HEK293 (cell line): ENCODE data around the gene PURB.
A peak's percentile ranks its signal among the peaks of the same experiment; 100 is the strongest.

Experiments
- CTCF ChIA-PET: fragments of 350-600 bp; formaldehyde crosslinking; extraction: SDS; loops from one replicate; lab custom pipeline; 2021; ENCODE audit warnings: antibody characterized with exemption; lab: Yijun Ruan, JAX
- POLR2A ChIA-PET: fragments of 300-600 bp; formaldehyde crosslinking; extraction: SDS; loops from one replicate; lab custom pipeline; 2020; ENCODE audit warnings: antibody characterized with exemption, inconsistent platforms; lab: Yijun Ruan, JAX
- H3K27ac ChIP-seq: fragments of 200-500 bp; sonication (Bioruptor generic); 2 replicates; pipeline ENCODE4 v1.5.1; 2014; ENCODE audit warnings: low read depth, low read length, control low read depth, inconsistent platforms; ENCODE audit errors: extremely low read depth
- H3K36me3 ChIP-seq, 2 experiments: fragments of 200-500 bp in 1 of 2; sonication (Bioruptor generic) in 1 of 2; 1 replicate in 1 of 2; 2 replicates in 1 of 2; pipeline ENCODE4 v1.5.1; 2014 to 2017; ENCODE audit warnings: inconsistent platforms in 2 of 2, low read length in 2 of 2; ENCODE audit not compliant: control insufficient read depth in 2 of 2, insufficient read depth in 1 of 2
- H3K4me1 ChIP-seq: fragments of 200-500 bp; sonication (Bioruptor generic); 2 replicates; pipeline ENCODE4 v1.5.1; 2014; ENCODE audit warnings: mild to moderate bottlenecking, low read length, inconsistent platforms; ENCODE audit not compliant: control insufficient read depth, insufficient read depth
- H3K4me3 ChIP-seq: 2 replicates; pipeline ENCODE4 v1.5.1; 2011; ENCODE audit warnings: low read depth, mild to moderate bottlenecking, control low read depth, low read length, moderate library complexity
- H3K9me3 ChIP-seq: fragments of 200-500 bp; sonication (Bioruptor generic); 2 replicates; pipeline ENCODE4 v1.5.1; 2014; ENCODE audit warnings: low read depth, low read length, inconsistent platforms; ENCODE audit not compliant: control insufficient read depth, insufficient read depth
- EGR2 ChIP-seq: fragments of 450-650 bp; formaldehyde crosslinking; IDR thresholded peaks from 2 replicates; pipeline ENCODE4 v1.5.1; 2016; ENCODE audit warnings: low read depth, missing biosample characterization, missing genetic modification characterization
- GFI1B ChIP-seq: fragments of 450-650 bp; formaldehyde crosslinking; IDR thresholded peaks from 2 replicates; pipeline ENCODE4 v1.5.1; 2016; ENCODE audit warnings: missing biosample characterization, missing genetic modification characterization
- KLF10 ChIP-seq: fragments of 450-650 bp; IDR thresholded peaks from 2 replicates; pipeline ENCODE4 v1.5.1; 2018; ENCODE audit warnings: missing biosample characterization, mild to moderate bottlenecking, missing genetic modification characterization
- MEIS1 ChIP-seq: sonication (generic); formaldehyde crosslinking; IDR thresholded peaks from 2 replicates; pipeline ENCODE4 v1.8.1; 2022; ENCODE audit warnings: missing genetic modification reagents, mild to moderate bottlenecking, borderline replicate concordance
- SCRT2 ChIP-seq: fragments of 450-650 bp; formaldehyde crosslinking; IDR thresholded peaks from 2 replicates; pipeline ENCODE4 v1.5.1; 2016; ENCODE audit warnings: missing biosample characterization, missing genetic modification characterization
- ZBTB20 ChIP-seq: fragments of 450-650 bp; formaldehyde crosslinking; IDR thresholded peaks from 2 replicates; pipeline ENCODE4 v1.5.1; 2016; ENCODE audit warnings: missing biosample characterization, missing genetic modification characterization
- ZBTB21 ChIP-seq: fragments of 450-650 bp; formaldehyde crosslinking; IDR thresholded peaks from 2 replicates; pipeline ENCODE4 v1.5.1; 2017; ENCODE audit warnings: missing biosample characterization, missing genetic modification characterization
- ZBTB7A ChIP-seq: fragments of 450-650 bp; formaldehyde crosslinking; IDR thresholded peaks from 2 replicates; pipeline ENCODE4 v1.5.1; 2016; ENCODE audit warnings: low read depth, missing biosample characterization, missing genetic modification characterization
- ZNF114 ChIP-seq: fragments of 450-650 bp; formaldehyde crosslinking; IDR thresholded peaks from 2 replicates; pipeline ENCODE4 v1.5.0; 2017; ENCODE audit warnings: missing biosample characterization, missing genetic modification characterization
- ZNF132 ChIP-seq: fragments of 450-650 bp; formaldehyde crosslinking; IDR thresholded peaks from 2 replicates; pipeline ENCODE4 v1.5.1; 2017; ENCODE audit warnings: missing biosample characterization, missing genetic modification characterization, borderline replicate concordance
- ZNF146 ChIP-seq: fragments of 450-650 bp; formaldehyde crosslinking; IDR thresholded peaks from 2 replicates; pipeline ENCODE4 v1.5.1; 2016; ENCODE audit warnings: missing biosample characterization, missing genetic modification characterization
- ZNF155 ChIP-seq: fragments of 450-650 bp; formaldehyde crosslinking; IDR thresholded peaks from 2 replicates; pipeline ENCODE4 v1.5.1; 2016; ENCODE audit warnings: missing biosample characterization, missing genetic modification characterization
- ZNF175 ChIP-seq: fragments of 450-650 bp; formaldehyde crosslinking; IDR thresholded peaks from 2 replicates; pipeline ENCODE4 v1.5.1; 2016; ENCODE audit warnings: missing biosample characterization, missing genetic modification characterization
- ZNF2 ChIP-seq: fragments of 450-650 bp; formaldehyde crosslinking; IDR thresholded peaks from 2 replicates; pipeline ENCODE4 v1.5.1; 2016; ENCODE audit warnings: missing biosample characterization, missing genetic modification characterization
- ZNF341 ChIP-seq: fragments of 450-650 bp; formaldehyde crosslinking; IDR thresholded peaks from 2 replicates; pipeline ENCODE4; 2016; ENCODE audit warnings: low read depth, missing biosample characterization, missing genetic modification characterization
- ZNF350 ChIP-seq: fragments of 450-650 bp; formaldehyde crosslinking; IDR thresholded peaks from 2 replicates; pipeline ENCODE4 v1.5.0; 2017; ENCODE audit warnings: missing biosample characterization, mild to moderate bottlenecking, missing genetic modification characterization
- ZNF391 ChIP-seq: fragments of 450-650 bp; formaldehyde crosslinking; IDR thresholded peaks from 2 replicates; pipeline ENCODE4 v1.5.1; 2016; ENCODE audit warnings: low read depth, missing biosample characterization, missing genetic modification characterization, borderline replicate concordance
- ZNF416 ChIP-seq: fragments of 450-650 bp; formaldehyde crosslinking; IDR thresholded peaks from 2 replicates; pipeline ENCODE4 v1.5.1; 2016; ENCODE audit warnings: missing biosample characterization, missing genetic modification characterization
- ZNF596 ChIP-seq: fragments of 450-650 bp; IDR thresholded peaks from 2 replicates; pipeline ENCODE4 v1.5.0; 2018; ENCODE audit warnings: missing biosample characterization, mild to moderate bottlenecking, missing genetic modification characterization, moderate library complexity
- ZNF660 ChIP-seq: fragments of 450-650 bp; IDR thresholded peaks from 2 replicates; pipeline ENCODE4 v1.5.1; 2018; ENCODE audit warnings: missing biosample characterization, mild to moderate bottlenecking, missing genetic modification characterization
- ZNF664 ChIP-seq: fragments of 450-650 bp; formaldehyde crosslinking; IDR thresholded peaks from 2 replicates; pipeline ENCODE4 v1.5.1; 2016; ENCODE audit warnings: missing biosample characterization, missing genetic modification characterization
- ZNF677 ChIP-seq: fragments of 450-650 bp; IDR thresholded peaks from 2 replicates; pipeline ENCODE4 v1.5.0; 2018; ENCODE audit warnings: missing biosample characterization, mild to moderate bottlenecking, missing genetic modification characterization, moderate library complexity
- ZSCAN16 ChIP-seq: fragments of 450-650 bp; formaldehyde crosslinking; IDR thresholded peaks from 2 replicates; pipeline ENCODE4 v1.5.1; 2016; ENCODE audit warnings: missing biosample characterization, missing genetic modification characterization
- TF ChIP-seq, protein P1 (sequence below): fragments of 450-650 bp; formaldehyde crosslinking; IDR thresholded peaks from 2 replicates; pipeline ENCODE4 v1.5.1; 2016; ENCODE audit warnings: missing biosample characterization, missing genetic modification characterization
- TF ChIP-seq, protein P2 (sequence below): fragments of 450-650 bp; formaldehyde crosslinking; IDR thresholded peaks from 2 replicates; pipeline ENCODE4 v1.5.1; 2016; ENCODE audit warnings: missing biosample characterization, missing genetic modification characterization
- TF ChIP-seq, protein P3 (sequence below): fragments of 450-650 bp; formaldehyde crosslinking; conservative IDR thresholded peaks from 2 replicates; pipeline ENCODE4 v1.5.1; 2016; ENCODE audit warnings: low read depth, missing biosample characterization, missing genetic modification characterization
- TF ChIP-seq, protein P4 (sequence below): fragments of 450-650 bp; formaldehyde crosslinking; IDR thresholded peaks from 2 replicates; pipeline ENCODE4 v1.5.1; 2016; ENCODE audit warnings: missing biosample characterization, missing genetic modification characterization

The PURB gene

DNA sequence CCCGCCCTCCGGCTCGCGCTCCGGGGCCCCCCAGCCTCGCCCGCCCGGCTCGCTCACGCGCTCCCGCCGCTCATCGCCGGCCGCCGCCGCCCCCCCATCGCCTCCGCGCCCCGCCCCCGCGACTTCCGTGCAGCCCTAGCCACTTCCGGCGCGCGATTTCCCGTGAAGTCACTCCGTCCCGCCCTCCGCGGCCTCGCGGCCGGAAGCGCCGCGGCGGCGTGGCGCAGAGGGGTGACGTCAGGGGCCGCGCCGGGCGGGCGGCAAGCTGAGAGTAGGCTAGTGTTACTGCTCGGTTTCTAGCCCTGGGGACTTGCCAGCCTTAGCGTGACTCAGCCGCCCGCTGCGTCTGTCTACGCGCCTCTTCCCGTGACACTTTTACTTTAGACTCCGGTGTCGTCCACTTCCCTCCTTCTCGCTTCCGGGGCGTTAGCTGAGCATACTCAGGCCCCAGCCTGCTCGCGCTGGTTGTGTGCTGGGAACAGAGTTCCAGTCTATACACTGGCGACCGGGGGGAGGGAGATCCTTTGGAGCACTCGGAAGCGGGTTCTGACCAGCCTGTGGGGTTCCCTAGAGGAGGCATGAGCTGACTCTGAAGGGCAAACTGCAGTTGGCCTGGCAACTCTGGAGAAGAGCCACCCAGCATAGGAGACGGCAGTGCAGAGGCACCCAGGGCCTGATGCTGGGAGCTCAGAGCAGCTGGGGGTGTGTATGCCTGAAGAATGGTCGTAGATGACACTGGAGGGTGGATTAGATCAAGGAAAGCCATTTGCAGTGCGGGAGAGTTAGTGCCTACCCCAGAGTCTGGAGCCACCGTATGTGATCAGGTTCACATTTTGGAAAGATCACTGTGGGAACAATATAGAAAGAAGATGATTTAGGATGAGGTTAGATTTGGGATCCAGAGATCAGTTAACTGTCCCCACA, at the start of gene PURB:
TSS of gene PURB (minus strand) at position 137 of the 924 bp plus-strand sequence. CDS start 182 bp downstream, outside the sequence.
- CTCF ChIA-PET, result interaction anchor here (0.7 to 2.0 kb wide), 5 partner anchors 29 to 77 kb away, joined by 3 to 10 read pairs (median 4); no protein-coding TSS in a partner anchor
- H3K36me3 ChIP-seq, result peaks cover 0 to 30% of the 10 kb centered on the region in 2 experiments; a peak in 2 of 3 replicates
- no peaks in the 10 kb centered on the region for H3K9me3 ChIP-seq
- peak within 1 kb of the TSS; percentile 87 for H3K27ac ChIP-seq
- POLR2A ChIA-PET, result interaction anchor here (0.6 to 3.6 kb wide), 17 partner anchors 9 to 310 kb away, joined by 3 to 33 read pairs (median 4); partner anchors contain the start of genes CCM2, H2AZ2, OGDH and TMED4
- H3K4me3 ChIP-seq, result peak within 1 kb of the TSS; percentile 93
- H3K4me1 ChIP-seq, result peaks cover 6% of the 10 kb centered on the region
- TF ChIP-seq ZNF596 (no peak), ZBTB7A (tag by site-specific recombination) (no peak), EGR2 (tag by site-specific recombination) (no peak), ZNF155 (tag by site-specific recombination) (no peak), ZNF416 (no peak), ZNF660 (tag by site-specific recombination) (peak; percentile 80), ZNF132 (tag by site-specific recombination) (no peak), ZNF341 (tag by site-specific recombination) (peak; percentile 88), MEIS1 (CRISPR knock-in tag) (no peak), ZBTB20 (tag by site-specific recombination) (peak; percentile 68), SCRT2 (tag by site-specific recombination) (0 out of 2 replicates have a peak, but pooled peaks have one; percentile 21), ZSCAN16 (tag by site-specific recombination) (no peak), ZNF391 (tag by site-specific recombination) (no peak; the same call in 1 of the 2 replicates), ZNF146 (no peak), GFI1B (no peak), KLF10 (tag by site-specific recombination) (peak; percentile 83), ZNF677 (tag by site-specific recombination) (no peak), ZBTB21 (peak; percentile 82), ZNF664 (tag by site-specific recombination) (no peak), ZNF114 (tag by site-specific recombination) (no peak), ZNF2 (0 out of 2 replicates have a peak, but pooled peaks have one; percentile 86), ZNF350 (tag by site-specific recombination) (no peak), ZNF175 (tag by site-specific recombination) (no peak)
- TF ChIP-seq, protein P1, sequence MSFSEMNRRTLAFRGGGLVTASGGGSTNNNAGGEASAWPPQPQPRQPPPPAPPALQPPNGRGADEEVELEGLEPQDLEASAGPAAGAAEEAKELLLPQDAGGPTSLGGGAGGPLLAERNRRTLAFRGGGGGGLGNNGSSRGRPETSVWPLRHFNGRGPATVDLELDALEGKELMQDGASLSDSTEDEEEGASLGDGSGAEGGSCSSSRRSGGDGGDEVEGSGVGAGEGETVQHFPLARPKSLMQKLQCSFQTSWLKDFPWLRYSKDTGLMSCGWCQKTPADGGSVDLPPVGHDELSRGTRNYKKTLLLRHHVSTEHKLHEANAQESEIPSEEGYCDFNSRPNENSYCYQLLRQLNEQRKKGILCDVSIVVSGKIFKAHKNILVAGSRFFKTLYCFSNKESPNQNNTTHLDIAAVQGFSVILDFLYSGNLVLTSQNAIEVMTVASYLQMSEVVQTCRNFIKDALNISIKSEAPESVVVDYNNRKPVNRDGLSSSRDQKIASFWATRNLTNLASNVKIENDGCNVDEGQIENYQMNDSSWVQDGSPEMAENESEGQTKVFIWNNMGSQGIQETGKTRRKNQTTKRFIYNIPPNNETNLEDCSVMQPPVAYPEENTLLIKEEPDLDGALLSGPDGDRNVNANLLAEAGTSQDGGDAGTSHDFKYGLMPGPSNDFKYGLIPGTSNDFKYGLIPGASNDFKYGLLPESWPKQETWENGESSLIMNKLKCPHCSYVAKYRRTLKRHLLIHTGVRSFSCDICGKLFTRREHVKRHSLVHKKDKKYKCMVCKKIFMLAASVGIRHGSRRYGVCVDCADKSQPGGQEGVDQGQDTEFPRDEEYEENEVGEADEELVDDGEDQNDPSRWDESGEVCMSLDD (tag by site-specific recombination), result no peak; the same call in 1 of the 2 replicates
- TF ChIP-seq, protein P2, sequence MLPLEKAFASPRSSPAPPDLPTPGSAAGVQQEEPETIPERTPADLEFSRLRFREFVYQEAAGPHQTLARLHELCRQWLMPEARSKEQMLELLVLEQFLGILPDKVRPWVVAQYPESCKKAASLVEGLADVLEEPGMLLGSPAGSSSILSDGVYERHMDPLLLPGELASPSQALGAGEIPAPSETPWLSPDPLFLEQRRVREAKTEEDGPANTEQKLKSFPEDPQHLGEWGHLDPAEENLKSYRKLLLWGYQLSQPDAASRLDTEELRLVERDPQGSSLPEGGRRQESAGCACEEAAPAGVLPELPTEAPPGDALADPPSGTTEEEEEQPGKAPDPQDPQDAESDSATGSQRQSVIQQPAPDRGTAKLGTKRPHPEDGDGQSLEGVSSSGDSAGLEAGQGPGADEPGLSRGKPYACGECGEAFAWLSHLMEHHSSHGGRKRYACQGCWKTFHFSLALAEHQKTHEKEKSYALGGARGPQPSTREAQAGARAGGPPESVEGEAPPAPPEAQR (tag by site-specific recombination), result no peak
- TF ChIP-seq, protein P3, sequence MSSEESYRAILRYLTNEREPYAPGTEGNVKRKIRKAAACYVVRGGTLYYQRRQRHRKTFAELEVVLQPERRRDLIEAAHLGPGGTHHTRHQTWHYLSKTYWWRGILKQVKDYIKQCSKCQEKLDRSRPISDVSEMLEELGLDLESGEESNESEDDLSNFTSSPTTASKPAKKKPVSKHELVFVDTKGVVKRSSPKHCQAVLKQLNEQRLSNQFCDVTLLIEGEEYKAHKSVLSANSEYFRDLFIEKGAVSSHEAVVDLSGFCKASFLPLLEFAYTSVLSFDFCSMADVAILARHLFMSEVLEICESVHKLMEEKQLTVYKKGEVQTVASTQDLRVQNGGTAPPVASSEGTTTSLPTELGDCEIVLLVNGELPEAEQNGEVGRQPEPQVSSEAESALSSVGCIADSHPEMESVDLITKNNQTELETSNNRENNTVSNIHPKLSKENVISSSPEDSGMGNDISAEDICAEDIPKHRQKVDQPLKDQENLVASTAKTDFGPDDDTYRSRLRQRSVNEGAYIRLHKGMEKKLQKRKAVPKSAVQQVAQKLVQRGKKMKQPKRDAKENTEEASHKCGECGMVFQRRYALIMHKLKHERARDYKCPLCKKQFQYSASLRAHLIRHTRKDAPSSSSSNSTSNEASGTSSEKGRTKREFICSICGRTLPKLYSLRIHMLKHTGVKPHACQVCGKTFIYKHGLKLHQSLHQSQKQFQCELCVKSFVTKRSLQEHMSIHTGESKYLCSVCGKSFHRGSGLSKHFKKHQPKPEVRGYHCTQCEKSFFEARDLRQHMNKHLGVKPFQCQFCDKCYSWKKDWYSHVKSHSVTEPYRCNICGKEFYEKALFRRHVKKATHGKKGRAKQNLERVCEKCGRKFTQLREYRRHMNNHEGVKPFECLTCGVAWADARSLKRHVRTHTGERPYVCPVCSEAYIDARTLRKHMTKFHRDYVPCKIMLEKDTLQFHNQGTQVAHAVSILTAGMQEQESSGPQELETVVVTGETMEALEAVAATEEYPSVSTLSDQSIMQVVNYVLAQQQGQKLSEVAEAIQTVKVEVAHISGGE (tag by site-specific recombination), result peak; percentile 84
- TF ChIP-seq, protein P4, sequence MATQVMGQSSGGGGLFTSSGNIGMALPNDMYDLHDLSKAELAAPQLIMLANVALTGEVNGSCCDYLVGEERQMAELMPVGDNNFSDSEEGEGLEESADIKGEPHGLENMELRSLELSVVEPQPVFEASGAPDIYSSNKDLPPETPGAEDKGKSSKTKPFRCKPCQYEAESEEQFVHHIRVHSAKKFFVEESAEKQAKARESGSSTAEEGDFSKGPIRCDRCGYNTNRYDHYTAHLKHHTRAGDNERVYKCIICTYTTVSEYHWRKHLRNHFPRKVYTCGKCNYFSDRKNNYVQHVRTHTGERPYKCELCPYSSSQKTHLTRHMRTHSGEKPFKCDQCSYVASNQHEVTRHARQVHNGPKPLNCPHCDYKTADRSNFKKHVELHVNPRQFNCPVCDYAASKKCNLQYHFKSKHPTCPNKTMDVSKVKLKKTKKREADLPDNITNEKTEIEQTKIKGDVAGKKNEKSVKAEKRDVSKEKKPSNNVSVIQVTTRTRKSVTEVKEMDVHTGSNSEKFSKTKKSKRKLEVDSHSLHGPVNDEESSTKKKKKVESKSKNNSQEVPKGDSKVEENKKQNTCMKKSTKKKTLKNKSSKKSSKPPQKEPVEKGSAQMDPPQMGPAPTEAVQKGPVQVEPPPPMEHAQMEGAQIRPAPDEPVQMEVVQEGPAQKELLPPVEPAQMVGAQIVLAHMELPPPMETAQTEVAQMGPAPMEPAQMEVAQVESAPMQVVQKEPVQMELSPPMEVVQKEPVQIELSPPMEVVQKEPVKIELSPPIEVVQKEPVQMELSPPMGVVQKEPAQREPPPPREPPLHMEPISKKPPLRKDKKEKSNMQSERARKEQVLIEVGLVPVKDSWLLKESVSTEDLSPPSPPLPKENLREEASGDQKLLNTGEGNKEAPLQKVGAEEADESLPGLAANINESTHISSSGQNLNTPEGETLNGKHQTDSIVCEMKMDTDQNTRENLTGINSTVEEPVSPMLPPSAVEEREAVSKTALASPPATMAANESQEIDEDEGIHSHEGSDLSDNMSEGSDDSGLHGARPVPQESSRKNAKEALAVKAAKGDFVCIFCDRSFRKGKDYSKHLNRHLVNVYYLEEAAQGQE (tag by site-specific recombination), result no peak
